Measurements from ENCODE around the gene ABLIM1. TPM values are rescaled to one million over a fixed set of nuclear protein-coding genes. Genes with fewer than 3 reads are reported as not detected.

The ABLIM1 gene
- total RNA-seq, result 90.6 TPM

DNA sequence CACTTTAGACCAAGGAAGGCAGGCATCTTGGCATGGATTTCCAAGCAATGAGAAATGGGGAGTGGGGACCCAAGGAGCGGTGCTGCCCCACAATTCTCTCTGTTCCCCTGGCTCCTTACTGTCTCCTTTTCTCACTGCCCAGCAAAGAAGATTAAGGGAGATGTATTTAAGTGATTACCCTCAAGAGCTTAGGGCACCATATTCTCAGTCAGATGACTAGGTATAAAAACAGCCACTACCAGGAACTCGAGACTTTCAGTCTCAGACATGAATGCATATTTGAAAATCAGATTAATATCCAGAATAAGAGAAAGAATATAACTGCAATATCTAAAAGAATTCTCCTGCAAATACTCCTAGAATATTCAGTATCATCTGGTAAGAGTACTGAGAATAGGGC, at the start of gene ABLIM1:
TSS of gene ABLIM1 (minus strand) at position 101 of the 400 bp plus-strand sequence. CDS start at position 26, 75 bp downstream.

DNA sequence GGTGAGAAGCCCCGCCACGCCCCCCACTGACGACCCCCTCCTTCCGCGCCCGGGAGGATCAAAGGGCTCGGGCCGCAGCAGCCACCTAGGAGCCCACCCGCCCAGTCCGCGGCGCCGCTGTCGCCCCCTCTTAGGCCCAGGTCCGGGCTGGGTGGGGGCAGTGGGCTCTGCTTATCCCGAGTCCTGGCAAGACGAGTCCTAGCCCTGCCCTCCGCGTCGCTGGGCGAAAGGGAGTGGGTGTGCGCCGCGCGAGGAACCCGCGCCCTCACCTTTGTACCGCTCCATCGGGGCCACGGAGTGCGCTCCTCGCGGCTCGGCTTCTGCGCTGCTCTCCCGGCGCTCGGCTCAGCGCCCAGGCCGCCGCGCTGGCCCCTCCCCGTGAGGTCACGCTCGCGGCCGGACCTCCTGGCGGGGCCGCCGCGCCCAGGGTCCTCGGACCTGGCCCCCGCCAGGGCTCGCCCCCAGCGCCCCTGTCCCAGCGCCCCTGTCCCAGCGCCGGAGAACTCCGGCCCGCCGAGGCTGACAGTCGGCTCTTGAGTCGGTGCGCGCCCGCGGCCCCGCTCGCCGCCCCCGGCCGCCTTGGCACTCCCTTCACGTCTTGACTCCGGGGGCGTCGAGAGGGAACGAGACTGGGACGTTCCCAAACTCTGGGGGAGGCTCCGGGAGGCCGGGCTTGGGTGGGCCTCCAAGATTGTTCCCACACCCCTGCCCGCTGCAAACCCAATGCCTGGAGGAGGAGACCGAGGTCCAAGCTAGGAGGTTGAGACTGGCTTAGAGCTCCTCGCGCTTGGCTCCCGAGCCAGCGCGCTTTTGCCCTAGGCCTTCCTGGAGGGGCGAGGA, 253.7 kb downstream of the ABLIM1 start, which contains the start of gene AFAP1L2:
TSS of gene AFAP1L2 (minus strand) at position 332 of the 840 bp plus-strand sequence. CDS start at position 285, 47 bp downstream.

Small RNA genes within 50 kb of the gene (small RNA-seq; reads per million reads assigned to genes)
- gene RN7SL384P (ENCODE audit: low replicate concordance), result not detected

Other genes starting within 250 kb of the ABLIM1 start
- 32.8 TPM for gene FHIP2A, start 163.5 kb upstream of the ABLIM1 start, total RNA-seq